Umbilical cord (tissue), 2 donors: ENCODE measurements around the gene HOXA9. TPM values are rescaled to one million over a fixed set of nuclear protein-coding genes. Genes with fewer than 3 reads are reported as not detected.

Experiments
- DNase-seq: peaks from one replicate; pipeline ENCODE4 v3.0.0-alpha.2; 2015; ENCODE audit warnings: low spot score
- total RNA-seq: library from RNA; depleted of rRNA; stranded (reverse); fragments of >200 nt; gene quantifications from one replicate; pipeline ENCODE4 v1.2.3, GENCODE V29; 2014; ENCODE audit warnings: low replicate concordance; ENCODE audit not compliant: insufficient read depth

Gene HOXA9
- 18.8 TPM for total RNA-seq

DNA sequence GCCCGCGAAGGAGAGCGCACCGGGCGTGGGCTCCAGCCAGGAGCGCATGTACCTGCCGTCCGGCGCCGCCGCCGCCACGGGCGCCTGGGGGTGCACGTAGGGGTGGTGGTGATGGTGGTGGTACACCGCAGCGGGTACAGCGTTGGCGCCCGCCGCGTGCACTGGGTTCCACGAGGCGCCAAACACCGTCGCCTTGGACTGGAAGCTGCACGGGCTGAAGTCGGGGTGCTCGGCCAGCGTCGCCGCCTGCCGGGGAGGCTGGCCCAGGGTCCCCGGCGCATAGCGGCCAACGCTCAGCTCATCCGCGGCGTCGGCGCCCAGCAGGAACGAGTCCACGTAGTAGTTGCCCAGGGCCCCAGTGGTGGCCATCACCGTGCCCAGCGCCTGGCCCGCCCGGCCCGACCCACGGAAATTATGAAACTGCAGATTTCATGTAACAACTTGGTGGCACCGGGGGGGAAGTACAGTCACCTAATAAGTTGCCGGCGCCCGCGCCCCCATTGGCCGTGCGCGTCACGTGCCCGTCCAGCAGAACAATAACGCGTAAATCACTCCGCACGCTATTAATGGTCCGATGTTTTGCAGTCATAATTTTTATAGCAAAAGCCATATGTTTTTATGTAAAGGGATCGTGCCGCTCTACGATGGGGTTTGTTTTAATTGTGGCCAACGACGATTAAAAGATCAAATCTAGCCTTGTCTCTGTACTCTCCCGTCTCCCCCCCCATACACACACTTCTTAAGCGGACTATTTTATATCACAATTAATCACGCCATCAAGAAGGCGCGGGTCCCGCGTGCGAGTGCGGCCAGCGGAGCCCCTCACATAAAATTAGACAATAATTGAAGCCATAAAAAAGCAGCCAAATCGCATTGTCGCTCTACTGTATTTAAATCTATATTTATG lies at the start of gene HOXA9:
TSS of gene HOXA9 (minus strand) at position 449 of the 907 bp plus-strand sequence. CDS start at position 369, 80 bp downstream.
- DNase-seq: peak; percentile 93

DNA sequence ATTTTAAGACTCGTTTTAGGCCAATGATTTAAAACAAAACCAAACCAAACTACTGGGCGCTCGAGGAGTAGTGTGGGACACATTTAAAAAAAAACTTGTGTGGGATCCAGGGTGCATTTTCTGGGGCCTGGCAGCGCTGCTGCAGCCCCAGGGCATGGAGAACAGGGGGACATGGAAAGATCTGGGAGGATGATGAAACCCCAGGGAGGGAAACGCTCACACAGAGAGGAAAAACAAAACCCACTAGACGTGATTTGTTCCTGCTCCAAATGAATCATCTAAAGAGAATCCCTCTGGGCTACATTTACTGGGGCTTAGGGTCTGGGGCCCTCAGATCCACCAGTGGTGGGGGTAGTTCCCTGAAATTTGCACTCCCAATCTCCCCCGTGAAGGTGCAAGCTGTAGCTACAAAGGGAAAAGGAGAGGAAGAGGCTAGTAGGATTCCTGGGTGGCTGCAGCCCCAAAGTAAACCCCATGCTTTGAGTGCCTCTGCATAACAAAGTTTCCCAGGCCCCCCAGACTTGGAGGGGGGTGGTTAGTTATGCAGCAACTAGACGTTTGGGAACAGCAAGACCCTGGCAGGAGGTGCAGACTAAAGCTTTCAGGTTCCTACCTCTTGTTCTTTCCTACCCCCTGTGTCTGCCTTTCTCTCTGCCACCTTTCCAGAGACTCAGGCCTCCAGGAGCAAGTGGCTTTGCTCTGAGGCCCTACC lies 49.1 kb upstream of the HOXA9 start:
- no peak for DNase-seq

- no peak for DNase-seq
Measured at GRCh38 chr7:27213433-27214238, 48.3 kb upstream of the HOXA9 start.

DNA sequence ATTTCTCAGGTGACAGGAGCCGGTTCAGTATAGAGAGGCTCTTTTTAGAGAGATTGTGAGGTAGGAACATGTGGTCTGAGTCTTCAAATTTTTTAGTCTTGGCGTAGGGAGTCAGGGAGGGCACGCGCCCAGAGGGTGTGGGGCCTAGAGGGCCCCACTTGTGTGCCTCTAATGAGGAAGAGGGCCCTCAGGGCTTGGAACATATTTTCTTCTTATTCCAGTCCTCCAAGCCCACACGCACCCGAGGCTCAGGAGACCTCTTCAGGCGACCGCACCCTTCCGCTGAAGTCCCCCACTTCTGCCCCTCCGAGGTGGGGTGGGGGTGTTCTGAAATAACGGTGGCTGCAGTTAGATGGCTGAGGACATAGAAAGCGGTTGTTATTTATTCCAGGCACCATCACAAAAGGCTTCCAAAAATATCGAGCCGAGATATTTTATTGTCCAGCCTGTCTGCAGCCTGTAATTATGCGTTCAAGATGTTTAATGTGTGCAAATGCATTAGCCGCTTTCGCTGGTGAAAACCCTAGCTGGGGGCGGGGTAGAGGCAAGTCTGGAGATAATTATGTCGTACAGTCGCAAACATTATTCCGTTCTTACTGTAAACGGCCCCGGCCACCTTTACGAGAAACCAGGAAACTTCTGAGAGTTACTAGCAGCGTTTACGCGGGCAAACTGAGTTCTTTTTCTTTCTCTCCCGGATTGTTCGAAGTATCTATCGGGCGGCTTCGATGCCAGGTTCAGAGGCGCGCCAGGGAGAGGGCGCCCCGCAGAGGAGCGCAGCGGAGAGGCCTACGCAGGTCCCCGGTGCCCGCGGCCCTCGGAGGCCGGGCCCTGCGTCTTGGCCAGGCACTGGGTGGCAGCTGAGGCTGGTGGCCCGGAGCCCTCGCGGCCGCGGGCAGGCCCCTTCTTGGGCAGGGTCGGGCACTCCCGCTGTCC lies 47.4 kb upstream of the HOXA9 start:
- DNase-seq: no peak

GRCh38 chr7:27211764-27212204 lies 46.4 kb upstream of the HOXA9 start:
- no peak for DNase-seq

GRCh38 chr7:27211084-27211446 lies 45.7 kb upstream of the HOXA9 start:
- no peak for DNase-seq

- peak; percentile 50 for DNase-seq
Measured at GRCh38 chr7:27210441-27211083, 45.2 kb upstream of the HOXA9 start.

DNA sequence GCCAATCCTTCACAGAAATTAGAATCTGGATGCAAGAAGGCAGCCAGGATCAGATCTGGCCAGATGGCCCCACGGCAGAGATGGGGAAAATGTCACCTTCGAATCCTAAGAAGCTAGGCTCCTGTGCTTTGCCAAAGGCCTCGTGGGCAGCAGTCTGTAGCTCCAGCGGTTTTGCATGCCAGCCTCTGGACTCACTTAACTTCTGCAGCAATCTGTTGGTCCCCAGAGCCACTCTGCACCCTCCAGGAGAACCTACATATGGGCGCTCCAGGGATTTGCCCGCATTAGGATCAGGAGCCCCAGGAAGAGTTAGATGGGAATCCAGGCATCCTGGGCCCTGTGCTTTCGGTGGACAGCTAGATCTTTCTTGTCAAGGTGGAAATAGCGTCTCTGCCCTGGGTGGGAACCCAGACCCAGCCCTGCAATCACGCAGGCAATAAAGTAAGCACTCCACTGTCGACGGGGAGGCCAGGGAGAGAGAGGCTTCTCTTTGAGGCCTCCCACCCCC lies 44.6 kb upstream of the HOXA9 start:
- DNase-seq: no peak

DNA sequence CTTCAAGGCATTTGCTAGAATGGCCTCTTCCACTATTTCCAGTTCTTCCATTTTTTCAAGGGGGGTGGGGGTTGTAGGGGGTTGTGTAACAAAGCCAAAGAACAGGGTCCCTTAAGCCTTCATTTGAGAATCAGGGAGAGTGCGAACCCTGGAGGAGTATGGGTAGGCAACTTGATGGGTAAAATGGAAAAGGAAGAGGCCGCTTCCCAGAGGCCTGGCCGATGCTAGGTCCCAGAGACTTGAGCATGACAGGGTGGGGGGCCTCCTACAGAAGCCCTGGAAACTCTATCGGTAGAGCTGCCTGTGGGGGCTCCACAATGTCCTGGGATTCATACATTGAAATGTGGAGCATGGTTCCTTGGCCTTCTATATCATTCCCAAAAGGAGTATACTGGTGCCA lies 43.7 kb upstream of the HOXA9 start:
- DNase-seq: no peak

GRCh38 chr7:27207348-27207985 lies 42.1 kb upstream of the HOXA9 start:
- no peak for DNase-seq

DNA sequence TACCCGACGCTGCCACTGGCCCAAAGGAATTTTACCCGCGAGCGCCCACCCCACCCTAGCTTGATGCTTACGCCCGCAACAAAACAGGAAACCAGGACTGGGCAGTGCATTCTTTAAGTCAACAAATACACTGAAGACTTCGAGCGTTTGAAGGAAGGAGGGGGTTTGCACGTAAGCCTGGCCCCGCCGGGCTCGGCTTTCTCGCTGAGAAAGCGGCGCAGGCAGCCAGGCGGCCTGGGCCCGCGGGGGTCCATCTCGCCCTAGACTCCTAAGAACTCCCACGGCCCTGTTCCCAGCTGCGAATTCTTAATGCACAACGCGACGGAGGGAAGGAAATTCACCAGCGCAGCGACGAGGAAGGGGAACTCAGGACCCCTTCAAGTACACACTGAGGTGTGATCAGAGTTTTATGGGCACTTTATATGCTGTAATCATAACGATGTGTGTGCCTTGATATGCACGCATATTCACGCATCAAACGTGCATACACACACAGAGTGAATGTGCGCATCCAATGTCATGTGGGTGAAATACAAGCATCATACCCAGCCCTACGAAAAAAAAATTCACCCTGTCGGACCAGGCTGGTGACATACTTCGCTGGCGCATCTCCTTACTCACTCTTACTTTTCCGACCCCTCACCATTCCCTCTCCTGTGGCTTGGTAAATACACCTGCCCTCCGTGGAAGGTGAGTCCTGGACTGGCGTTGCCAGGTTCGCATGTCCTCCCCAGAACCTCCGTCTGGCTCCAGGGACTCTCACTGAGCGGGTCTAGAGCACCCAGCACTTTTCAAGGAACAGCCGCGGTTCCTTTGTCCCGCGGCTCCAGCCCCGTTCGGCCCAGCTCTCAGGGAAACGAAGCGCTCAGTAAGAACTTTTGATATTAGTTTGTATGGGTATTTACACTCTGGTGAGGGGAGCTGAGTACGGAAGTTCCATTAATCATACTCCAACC lies 40.3 kb upstream of the HOXA9 start:
- DNase-seq: no peak

DNA sequence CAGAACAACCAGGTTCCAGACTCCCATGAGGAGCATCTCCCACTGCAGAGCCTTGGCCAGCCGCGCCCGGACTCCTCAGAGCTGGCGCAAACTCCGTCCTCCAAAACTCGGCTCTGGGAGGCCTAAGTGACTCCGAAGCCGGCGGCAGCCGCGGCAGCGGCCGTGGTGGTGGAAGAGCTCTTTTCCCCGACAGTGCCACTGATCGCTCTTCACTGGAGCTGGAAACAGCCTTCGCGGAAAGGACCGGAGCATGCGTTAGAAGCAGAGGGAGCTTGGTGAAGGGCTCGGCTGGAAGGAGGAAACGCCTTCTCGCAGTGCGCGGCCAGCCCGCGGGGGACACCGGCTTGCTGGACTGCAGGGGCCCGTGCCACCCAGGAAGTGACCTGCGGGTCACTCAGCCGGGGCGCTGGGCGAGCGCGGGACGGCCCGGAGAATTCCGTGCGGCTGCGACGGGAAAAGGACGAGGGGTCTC lies 39.5 kb upstream of the HOXA9 start:
- DNase-seq: peak; percentile 56

DNA sequence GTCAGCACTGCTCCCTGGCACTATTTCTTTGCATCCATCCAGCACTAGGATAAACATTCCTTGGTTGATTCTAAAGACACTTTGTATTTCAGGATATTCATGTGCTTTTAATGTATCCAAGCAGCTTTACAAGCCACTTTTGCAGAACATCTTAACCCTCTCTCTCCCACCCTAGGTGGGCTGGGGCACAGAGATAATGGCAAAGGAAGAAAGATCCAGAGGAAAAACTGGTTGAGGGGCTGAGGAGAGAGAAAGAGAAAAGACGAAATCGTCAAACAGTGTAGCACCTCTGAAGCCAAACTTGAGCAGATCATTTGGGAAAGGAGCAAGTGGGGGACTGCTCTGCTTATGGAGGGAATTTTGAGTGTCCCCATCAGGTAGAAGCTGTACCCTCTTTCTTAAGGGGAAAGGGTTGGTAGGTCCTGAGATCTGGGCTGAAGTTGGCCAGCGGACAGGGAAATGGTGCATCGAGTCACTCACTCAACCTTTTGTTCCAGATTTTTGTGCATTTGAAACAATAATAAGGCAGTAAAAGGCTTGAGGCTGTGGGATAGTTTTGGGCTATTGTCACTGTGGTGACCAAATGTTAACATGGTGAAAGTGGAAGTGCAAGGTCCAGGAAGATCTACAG lies 38.7 kb upstream of the HOXA9 start:
- DNase-seq: no peak

DNA sequence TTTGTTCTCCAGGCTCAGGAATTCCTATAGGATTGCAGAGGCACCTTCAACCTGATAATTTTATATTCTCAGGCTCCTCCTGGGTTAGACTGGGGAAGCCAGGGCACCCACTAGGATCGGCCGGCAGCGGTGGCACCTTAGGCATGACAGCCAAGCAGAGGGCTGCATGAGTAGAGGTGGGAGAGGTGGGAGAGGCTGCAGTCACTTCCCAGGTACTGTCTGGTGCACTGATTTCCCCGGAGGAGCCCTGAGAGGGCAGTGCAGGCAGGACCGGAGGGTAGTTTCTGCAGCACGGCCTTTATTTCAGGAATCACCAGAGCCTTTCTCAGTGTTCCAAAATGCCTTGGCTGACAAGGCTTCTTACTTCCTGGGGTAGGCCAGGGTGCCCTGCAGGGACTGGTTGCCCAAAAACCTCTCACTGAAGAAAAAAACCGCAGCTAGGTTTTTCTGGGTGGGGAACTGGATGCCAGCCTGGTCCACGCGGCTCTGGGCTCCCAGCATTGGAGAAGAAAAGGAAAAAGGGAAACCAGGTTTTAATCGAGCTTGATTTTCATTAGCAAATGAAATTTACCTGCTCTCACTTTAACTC lies 38.1 kb upstream of the HOXA9 start:
- no peak for DNase-seq

- no peak for DNase-seq
Measured at GRCh38 chr7:27202862-27203134, 37.5 kb upstream of the HOXA9 start.

- peak; percentile 34 for DNase-seq
Measured at GRCh38 chr7:27202018-27202861, 36.9 kb upstream of the HOXA9 start.

GRCh38 chr7:27201580-27202017 lies 36.3 kb upstream of the HOXA9 start:
- DNase-seq: no peak
